HG02798 (cell line): ENCODE measurements around the gene DNMT3A.

Source experiments
- ATAC-seq: cut with Tn5 transposase; IDR thresholded peaks from one replicate; pipeline ENCODE4 v1.9.1; 2021; ENCODE audit warnings: mild to moderate bottlenecking; ENCODE audit not compliant: unreplicated experiment, poor library complexity

DNMT3A gene

GRCh38 chr2:25328152-25329085 is 13.3 kb downstream of the DNMT3A start:
- ATAC-seq: no peak

- ATAC-seq: no peak
Observed at GRCh38 chr2:25326326-25327013, 15.3 kb downstream of the DNMT3A start.

- no peak for ATAC-seq
Observed at GRCh38 chr2:25324905-25325592, 16.7 kb downstream of the DNMT3A start.

- no peak for ATAC-seq
Observed at GRCh38 chr2:25324251-25324650, 17.5 kb downstream of the DNMT3A start.

- ATAC-seq: no peak
Observed at GRCh38 chr2:25323610-25324189, 18.0 kb downstream of the DNMT3A start.

- ATAC-seq: no peak
Observed at GRCh38 chr2:25323042-25323514, 18.6 kb downstream of the DNMT3A start.

- no peak for ATAC-seq
Observed at GRCh38 chr2:25322312-25322711, 19.4 kb downstream of the DNMT3A start.

- ATAC-seq: no peak
Observed at GRCh38 chr2:25320077-25320476, 21.6 kb downstream of the DNMT3A start.

- no peak for ATAC-seq
Observed at GRCh38 chr2:25316101-25316500, 25.6 kb downstream of the DNMT3A start.

GRCh38 chr2:25315316-25315680 is 26.4 kb downstream of the DNMT3A start:
- ATAC-seq: no peak

GRCh38 chr2:25314514-25315315 is 27.0 kb downstream of the DNMT3A start:
- peak; percentile 76 for ATAC-seq

GRCh38 chr2:25313711-25314513 is 27.8 kb downstream of the DNMT3A start:
- ATAC-seq: no peak

- no peak for ATAC-seq
Observed at GRCh38 chr2:25312958-25313710, 28.6 kb downstream of the DNMT3A start.

GRCh38 chr2:25311865-25312575 is 29.7 kb downstream of the DNMT3A start:
- no peak for ATAC-seq

- no peak for ATAC-seq
Observed at GRCh38 chr2:25310965-25311864, 30.5 kb downstream of the DNMT3A start.

- ATAC-seq: no peak
Observed at GRCh38 chr2:25310709-25310964, 31.1 kb downstream of the DNMT3A start.

GRCh38 chr2:25309402-25309801 is 32.3 kb downstream of the DNMT3A start:
- ATAC-seq: no peak
